Measurements from ENCODE around the gene BSPRY.

DNA sequence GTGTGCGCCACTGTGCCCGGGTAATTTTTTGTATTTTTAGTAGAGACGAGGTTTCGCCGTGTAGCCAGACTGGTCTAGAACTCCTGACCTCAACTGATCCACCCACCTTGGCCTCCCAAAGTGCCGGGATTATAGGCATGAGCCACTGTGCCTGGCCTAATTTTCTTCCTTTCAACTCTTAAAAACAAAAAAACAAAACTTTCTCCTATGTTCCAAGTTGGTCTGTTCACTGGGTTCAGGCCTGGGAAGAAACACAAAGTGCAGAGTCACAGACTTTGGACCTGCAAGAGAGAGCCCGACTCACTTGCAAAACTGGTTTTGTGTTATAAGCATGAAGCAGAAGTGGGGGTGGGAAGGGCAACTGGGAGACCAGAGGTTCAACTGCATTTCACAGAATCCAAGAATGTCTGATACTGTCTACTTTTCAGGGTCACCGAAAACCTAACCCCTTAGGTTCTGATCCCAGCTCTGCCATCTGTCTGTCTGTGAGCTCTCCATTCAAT lies 32.6 kb downstream of the BSPRY start:
- no peak for TF ChIP-seq POLR2AphosphoS5 (IDR thresholded peaks at IDR 0.05; ENCODE audit: low read depth, low read length)
- TF ChIP-seq, protein P1, sequence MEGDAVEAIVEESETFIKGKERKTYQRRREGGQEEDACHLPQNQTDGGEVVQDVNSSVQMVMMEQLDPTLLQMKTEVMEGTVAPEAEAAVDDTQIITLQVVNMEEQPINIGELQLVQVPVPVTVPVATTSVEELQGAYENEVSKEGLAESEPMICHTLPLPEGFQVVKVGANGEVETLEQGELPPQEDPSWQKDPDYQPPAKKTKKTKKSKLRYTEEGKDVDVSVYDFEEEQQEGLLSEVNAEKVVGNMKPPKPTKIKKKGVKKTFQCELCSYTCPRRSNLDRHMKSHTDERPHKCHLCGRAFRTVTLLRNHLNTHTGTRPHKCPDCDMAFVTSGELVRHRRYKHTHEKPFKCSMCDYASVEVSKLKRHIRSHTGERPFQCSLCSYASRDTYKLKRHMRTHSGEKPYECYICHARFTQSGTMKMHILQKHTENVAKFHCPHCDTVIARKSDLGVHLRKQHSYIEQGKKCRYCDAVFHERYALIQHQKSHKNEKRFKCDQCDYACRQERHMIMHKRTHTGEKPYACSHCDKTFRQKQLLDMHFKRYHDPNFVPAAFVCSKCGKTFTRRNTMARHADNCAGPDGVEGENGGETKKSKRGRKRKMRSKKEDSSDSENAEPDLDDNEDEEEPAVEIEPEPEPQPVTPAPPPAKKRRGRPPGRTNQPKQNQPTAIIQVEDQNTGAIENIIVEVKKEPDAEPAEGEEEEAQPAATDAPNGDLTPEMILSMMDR (IDR thresholded peaks at IDR 0.05): no peak
- no peak for TF ChIP-seq SIN3A (IDR thresholded peaks at IDR 0.05; ENCODE audit: borderline replicate concordance, insufficient read depth, low read depth, low read length)
- TF ChIP-seq, protein P2, sequence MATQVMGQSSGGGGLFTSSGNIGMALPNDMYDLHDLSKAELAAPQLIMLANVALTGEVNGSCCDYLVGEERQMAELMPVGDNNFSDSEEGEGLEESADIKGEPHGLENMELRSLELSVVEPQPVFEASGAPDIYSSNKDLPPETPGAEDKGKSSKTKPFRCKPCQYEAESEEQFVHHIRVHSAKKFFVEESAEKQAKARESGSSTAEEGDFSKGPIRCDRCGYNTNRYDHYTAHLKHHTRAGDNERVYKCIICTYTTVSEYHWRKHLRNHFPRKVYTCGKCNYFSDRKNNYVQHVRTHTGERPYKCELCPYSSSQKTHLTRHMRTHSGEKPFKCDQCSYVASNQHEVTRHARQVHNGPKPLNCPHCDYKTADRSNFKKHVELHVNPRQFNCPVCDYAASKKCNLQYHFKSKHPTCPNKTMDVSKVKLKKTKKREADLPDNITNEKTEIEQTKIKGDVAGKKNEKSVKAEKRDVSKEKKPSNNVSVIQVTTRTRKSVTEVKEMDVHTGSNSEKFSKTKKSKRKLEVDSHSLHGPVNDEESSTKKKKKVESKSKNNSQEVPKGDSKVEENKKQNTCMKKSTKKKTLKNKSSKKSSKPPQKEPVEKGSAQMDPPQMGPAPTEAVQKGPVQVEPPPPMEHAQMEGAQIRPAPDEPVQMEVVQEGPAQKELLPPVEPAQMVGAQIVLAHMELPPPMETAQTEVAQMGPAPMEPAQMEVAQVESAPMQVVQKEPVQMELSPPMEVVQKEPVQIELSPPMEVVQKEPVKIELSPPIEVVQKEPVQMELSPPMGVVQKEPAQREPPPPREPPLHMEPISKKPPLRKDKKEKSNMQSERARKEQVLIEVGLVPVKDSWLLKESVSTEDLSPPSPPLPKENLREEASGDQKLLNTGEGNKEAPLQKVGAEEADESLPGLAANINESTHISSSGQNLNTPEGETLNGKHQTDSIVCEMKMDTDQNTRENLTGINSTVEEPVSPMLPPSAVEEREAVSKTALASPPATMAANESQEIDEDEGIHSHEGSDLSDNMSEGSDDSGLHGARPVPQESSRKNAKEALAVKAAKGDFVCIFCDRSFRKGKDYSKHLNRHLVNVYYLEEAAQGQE (IDR thresholded peaks at IDR 0.05; ENCODE audit: insufficient read depth in 1 of 2, low read depth in 2 of 2, low read length in 1 of 2): no peak
